Measurements from ENCODE around the gene AP1S1.

Gene AP1S1

DNA sequence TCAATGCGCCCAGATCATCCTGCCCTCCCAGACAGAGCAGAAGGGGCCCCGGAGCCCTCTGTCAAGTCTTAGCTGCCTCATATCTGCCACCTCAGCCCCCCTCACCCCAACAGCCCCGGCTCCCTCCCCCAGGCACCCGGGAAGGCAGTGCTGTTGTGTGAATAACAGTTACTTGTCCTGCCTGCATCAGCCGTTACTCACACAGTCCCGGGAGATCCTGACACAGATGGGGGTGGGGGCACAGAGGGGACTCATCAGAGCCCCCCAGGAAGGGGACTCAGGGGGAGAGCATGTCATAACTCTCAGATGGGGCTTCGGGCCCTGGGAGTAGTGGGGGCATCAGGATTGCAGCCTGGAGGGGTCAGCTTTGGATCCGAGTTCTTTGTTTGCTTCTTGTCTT lies 39.8 kb upstream of the AP1S1 start:
- H2AFZ ChIP-seq (ENCODE audit: low read length): no peak overlapping the region
- H3K79me2 ChIP-seq (ENCODE audit: low read length): no peaks in the 10 kb centered on the region
- H4K20me1 ChIP-seq (ENCODE audit: insufficient read depth, low read length): no peaks in the 10 kb centered on the region
- no peak overlapping the region for H3K27ac ChIP-seq (ENCODE audit: low read length)
- no peak overlapping the region for H3K4me3 ChIP-seq (ENCODE audit: low read length)
- no peaks in the 10 kb centered on the region for H3K9me2 ChIP-seq (replicated peaks; ENCODE audit: insufficient read depth, low read length)
- H3K9ac ChIP-seq (ENCODE audit: low read length): no peak overlapping the region
- no peaks in the 10 kb centered on the region for H3K4me1 ChIP-seq (ENCODE audit: low read length)
- peaks cover 79% of the 10 kb centered on the region for H3K27me3 ChIP-seq (replicated peaks; ENCODE audit: insufficient read depth, low read length)
- no peak for DNase-seq
- TF ChIP-seq EZH2phosphoT487 (IDR thresholded peaks at IDR 0.05; ENCODE audit: low read length): no peak
- TF ChIP-seq, protein P1, sequence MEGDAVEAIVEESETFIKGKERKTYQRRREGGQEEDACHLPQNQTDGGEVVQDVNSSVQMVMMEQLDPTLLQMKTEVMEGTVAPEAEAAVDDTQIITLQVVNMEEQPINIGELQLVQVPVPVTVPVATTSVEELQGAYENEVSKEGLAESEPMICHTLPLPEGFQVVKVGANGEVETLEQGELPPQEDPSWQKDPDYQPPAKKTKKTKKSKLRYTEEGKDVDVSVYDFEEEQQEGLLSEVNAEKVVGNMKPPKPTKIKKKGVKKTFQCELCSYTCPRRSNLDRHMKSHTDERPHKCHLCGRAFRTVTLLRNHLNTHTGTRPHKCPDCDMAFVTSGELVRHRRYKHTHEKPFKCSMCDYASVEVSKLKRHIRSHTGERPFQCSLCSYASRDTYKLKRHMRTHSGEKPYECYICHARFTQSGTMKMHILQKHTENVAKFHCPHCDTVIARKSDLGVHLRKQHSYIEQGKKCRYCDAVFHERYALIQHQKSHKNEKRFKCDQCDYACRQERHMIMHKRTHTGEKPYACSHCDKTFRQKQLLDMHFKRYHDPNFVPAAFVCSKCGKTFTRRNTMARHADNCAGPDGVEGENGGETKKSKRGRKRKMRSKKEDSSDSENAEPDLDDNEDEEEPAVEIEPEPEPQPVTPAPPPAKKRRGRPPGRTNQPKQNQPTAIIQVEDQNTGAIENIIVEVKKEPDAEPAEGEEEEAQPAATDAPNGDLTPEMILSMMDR (IDR thresholded peaks at IDR 0.05; ENCODE audit: low read length): no peak
- no peak for TF ChIP-seq EZH2 (optimal IDR thresholded peaks at IDR 0.05; ENCODE audit: low read depth, low read length)
- H3K36me3 ChIP-seq (replicated peaks; ENCODE audit: insufficient read depth, low read length): no peaks in the 10 kb centered on the region
- no peaks in the 10 kb centered on the region for H3F3A ChIP-seq (ENCODE audit: insufficient read depth, low read length)
- H3K9me3 ChIP-seq (replicated peaks; ENCODE audit: insufficient read depth, low read length): no peaks in the 10 kb centered on the region
- H3K4me2 ChIP-seq (ENCODE audit: low read depth, low read length): no peak overlapping the region

DNA sequence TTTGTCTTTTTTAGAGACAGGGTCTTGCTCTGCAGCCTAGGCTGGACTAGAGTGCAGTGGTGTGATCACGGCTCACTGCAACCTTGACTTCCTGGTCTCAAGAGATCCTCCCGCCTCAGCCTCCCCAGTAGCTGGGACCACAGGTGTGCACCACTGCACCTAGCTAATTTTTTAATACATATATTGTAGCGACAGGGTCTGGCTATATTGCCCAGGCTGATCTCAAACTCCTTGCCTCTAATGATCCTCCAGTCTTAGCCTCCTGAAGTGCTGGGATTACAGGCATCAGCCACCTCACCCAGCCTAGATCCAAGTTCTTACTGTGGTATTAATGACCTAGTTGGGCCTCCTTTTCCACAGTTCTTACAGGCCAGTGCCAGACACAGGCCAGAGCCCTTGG lies 39.1 kb upstream of the AP1S1 start:
- Histone ChIP-seq H2AFZ (ENCODE audit: low read length) (no peak overlapping the region), H3K9me3 (replicated peaks; ENCODE audit: insufficient read depth, low read length) (no peaks in the 10 kb centered on the region), H3K4me2 (ENCODE audit: low read depth, low read length) (no peak overlapping the region), H3K79me2 (ENCODE audit: low read length) (no peaks in the 10 kb centered on the region), H3K36me3 (replicated peaks; ENCODE audit: insufficient read depth, low read length) (no peaks in the 10 kb centered on the region), H3K4me3 (ENCODE audit: low read length) (no peak overlapping the region), H3K9ac (ENCODE audit: low read length) (no peak overlapping the region), H3F3A (ENCODE audit: insufficient read depth, low read length) (no peaks in the 10 kb centered on the region), H4K20me1 (ENCODE audit: insufficient read depth, low read length) (no peaks in the 10 kb centered on the region), H3K9me2 (replicated peaks; ENCODE audit: insufficient read depth, low read length) (no peaks in the 10 kb centered on the region), H3K4me1 (ENCODE audit: low read length) (no peaks in the 10 kb centered on the region), H3K27ac (ENCODE audit: low read length) (no peak overlapping the region), H3K27me3 (replicated peaks; ENCODE audit: insufficient read depth, low read length) (peaks cover 79% of the 10 kb centered on the region)
- no peak for TF ChIP-seq EZH2phosphoT487 (IDR thresholded peaks at IDR 0.05; ENCODE audit: low read length)
- TF ChIP-seq, protein P1 (IDR thresholded peaks at IDR 0.05; ENCODE audit: low read length): no peak
- TF ChIP-seq EZH2 (optimal IDR thresholded peaks at IDR 0.05; ENCODE audit: low read depth, low read length): no peak
- no peak for DNase-seq

DNA sequence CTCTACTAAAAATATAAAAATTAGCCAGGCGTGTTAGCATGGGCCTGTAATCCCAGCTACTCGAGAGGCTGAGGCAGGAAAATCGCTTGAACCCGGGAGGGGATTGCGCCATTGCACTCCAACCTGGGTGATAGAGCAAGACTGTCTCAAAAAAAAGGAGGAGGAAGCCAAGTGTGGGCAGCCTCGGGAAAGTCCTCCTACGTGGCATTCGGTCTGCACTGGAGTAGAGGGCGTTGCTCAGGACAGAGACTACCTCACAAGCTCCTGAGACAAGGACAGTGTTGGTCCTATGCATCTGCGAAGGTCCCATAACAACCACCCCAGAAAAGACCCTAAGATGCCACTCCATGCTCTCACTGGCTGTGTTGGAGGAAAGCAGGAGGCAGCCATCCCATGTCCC lies 37.4 kb upstream of the AP1S1 start:
- Histone ChIP-seq H3K27me3 (replicated peaks; ENCODE audit: insufficient read depth, low read length) (peaks cover 91% of the 10 kb centered on the region), H3K4me1 (ENCODE audit: low read length) (no peaks in the 10 kb centered on the region), H3F3A (ENCODE audit: insufficient read depth, low read length) (no peaks in the 10 kb centered on the region), H3K79me2 (ENCODE audit: low read length) (no peaks in the 10 kb centered on the region), H2AFZ (ENCODE audit: low read length) (no peak overlapping the region), H3K4me3 (ENCODE audit: low read length) (no peak overlapping the region), H3K9me2 (replicated peaks; ENCODE audit: insufficient read depth, low read length) (no peaks in the 10 kb centered on the region), H3K9ac (ENCODE audit: low read length) (no peak overlapping the region), H3K27ac (ENCODE audit: low read length) (no peak overlapping the region), H3K36me3 (replicated peaks; ENCODE audit: insufficient read depth, low read length) (no peaks in the 10 kb centered on the region), H3K4me2 (ENCODE audit: low read depth, low read length) (no peak overlapping the region), H3K9me3 (replicated peaks; ENCODE audit: insufficient read depth, low read length) (no peaks in the 10 kb centered on the region), H4K20me1 (ENCODE audit: insufficient read depth, low read length) (no peaks in the 10 kb centered on the region)
- DNase-seq: no peak
- TF ChIP-seq EZH2 (optimal IDR thresholded peaks at IDR 0.05; ENCODE audit: low read depth, low read length) (no peak), EZH2phosphoT487 (IDR thresholded peaks at IDR 0.05; ENCODE audit: low read length) (no peak)
- TF ChIP-seq, protein P1 (IDR thresholded peaks at IDR 0.05; ENCODE audit: low read length): no peak
